AG04450 (cell line): ENCODE measurements around the gene EPHA5. TPM values are rescaled to one million over a fixed set of nuclear protein-coding genes. Genes with fewer than 3 reads are reported as not detected.

Source experiments
- CTCF ChIA-PET: fragments of 300-600, 350-600 bp; formaldehyde crosslinking; extraction: SDS; loops from one replicate; lab custom pipeline; 2022; ENCODE audit warnings: antibody characterized with exemption, inconsistent platforms; lab: Charles Lee
- POLR2A ChIA-PET: fragments of 350-600 bp; formaldehyde crosslinking; extraction: SDS; loops from one replicate; lab custom pipeline; 2021; ENCODE audit warnings: antibody characterized with exemption, inconsistent platforms; lab: Yijun Ruan, JAX
- DNase-seq: peaks from one replicate; pipeline ENCODE4 v3.0.0-alpha.2; 2011; ENCODE audit warnings: low read depth, low spot score
- H3K27ac ChIP-seq: one replicate; pipeline ENCODE4 v1.5.1; 2012; ENCODE audit warnings: low read depth, low read length, control low read depth
- H3K27me3 ChIP-seq: one replicate; pipeline ENCODE4 v1.6.0; 2012; ENCODE audit warnings: low read length; ENCODE audit not compliant: control insufficient read depth, insufficient read depth
- H3K4me3 ChIP-seq: 2 replicates; pipeline ENCODE4 v1.5.1; 2011; ENCODE audit warnings: mild to moderate bottlenecking, low read depth, low read length, control low read depth
- H3K9me3 ChIP-seq: 2 replicates; pipeline ENCODE4 v1.5.1; 2012; ENCODE audit warnings: low read length; ENCODE audit not compliant: control insufficient read depth, insufficient read depth
- CTCF ChIP-seq: IDR thresholded peaks from 2 replicates; pipeline ENCODE4 v1.5.1; 2011; ENCODE audit warnings: low read depth, low read length, control low read depth, inconsistent platforms
- polyA plus RNA-seq: library from polyadenylated mRNA; depleted of rRNA; stranded (reverse); fragments of >200 nt; gene quantifications from 2 replicates; pipeline ENCODE4 v1.2.3, GENCODE V29; 2011

The EPHA5 gene
- polyA plus RNA-seq, 1 experiment = 0.04 TPM

- H3K27ac ChIP-seq = no peak overlapping the region
- TF ChIP-seq CTCF = no peak
- H3K4me3 ChIP-seq = no peak overlapping the region
- H3K27me3 ChIP-seq = no peaks in the 10 kb centered on the region
- CTCF ChIA-PET = no interaction called here
- no peak for DNase-seq
- POLR2A ChIA-PET = no interaction called here
- H3K9me3 ChIP-seq = peaks cover 4% of the 10 kb centered on the region; the same call in 1 of the 2 replicates
These were observed 278.9 kb downstream of the EPHA5 start for GRCh38 chr4:65391382-65391781.

- POLR2A ChIA-PET = interaction anchor here (0.7 kb wide), 1 partner anchor 15 kb away, joined by 6 read pairs; no protein-coding TSS in a partner anchor
- no peaks in the 10 kb centered on the region for H3K9me3 ChIP-seq
- no peak overlapping the region for H3K4me3 ChIP-seq
- TF ChIP-seq CTCF = no peak
- no peaks in the 10 kb centered on the region for H3K27me3 ChIP-seq
- DNase-seq = no peak
- CTCF ChIA-PET = no interaction called here
- H3K27ac ChIP-seq = no peak overlapping the region
These were observed 283.4 kb downstream of the EPHA5 start for GRCh38 chr4:65386927-65387326.

GRCh38 chr4:65383589-65384305 is 286.5 kb downstream of the EPHA5 start:
- no peaks in the 10 kb centered on the region for H3K9me3 ChIP-seq
- no peak for DNase-seq
- no peak for TF ChIP-seq CTCF
- CTCF ChIA-PET = no interaction called here
- no peaks in the 10 kb centered on the region for H3K27me3 ChIP-seq
- POLR2A ChIA-PET = no interaction called here
- H3K4me3 ChIP-seq = no peak overlapping the region
- no peak overlapping the region for H3K27ac ChIP-seq

- Histone ChIP-seq H3K9me3 (no peaks in the 10 kb centered on the region), H3K27ac (no peak overlapping the region), H3K4me3 (no peak overlapping the region), H3K27me3 (no peaks in the 10 kb centered on the region)
- TF ChIP-seq CTCF = no peak
- no peak for DNase-seq
- ChIA-PET POLR2A (no interaction called here), CTCF (no interaction called here)
These were observed 288.6 kb downstream of the EPHA5 start for GRCh38 chr4:65381648-65382047.

GRCh38 chr4:65370709-65371108 is 299.6 kb downstream of the EPHA5 start:
- CTCF ChIA-PET = no interaction called here
- POLR2A ChIA-PET = no interaction called here
- Histone ChIP-seq H3K9me3 (no peaks in the 10 kb centered on the region), H3K27ac (no peak overlapping the region), H3K4me3 (no peak overlapping the region), H3K27me3 (no peaks in the 10 kb centered on the region)
- DNase-seq = no peak
- no peak for TF ChIP-seq CTCF
